Fibroblast of lung (primary cell): ENCODE results near the gene COX7A2. TPM values are rescaled to one million over a fixed set of nuclear protein-coding genes. Genes with fewer than 3 reads are reported as not detected.

Experiments
- DNase-seq, 2 donors: peaks; one replicate each; pipeline versions ENCODE4 v3.0.0 to v3.0.0-alpha.2; 2010; ENCODE audit warnings: low read depth in 2 of 2
- H2AFZ ChIP-seq: 2 replicates; pipeline ENCODE4 v1.5.1; 2012; ENCODE audit warnings: low read length, control low read depth, inconsistent platforms
- H3K27ac ChIP-seq: 2 replicates; pipeline ENCODE4 v1.5.1; 2011; ENCODE audit warnings: low read length, control low read depth; ENCODE audit not compliant: insufficient read depth
- H3K27me3 ChIP-seq: 2 replicates; pipeline ENCODE4 v1.5.1; 2011; ENCODE audit warnings: mild to moderate bottlenecking, low read length; ENCODE audit not compliant: control insufficient read depth, insufficient read depth
- H3K36me3 ChIP-seq: 2 replicates; pipeline ENCODE4 v1.5.1; 2011; ENCODE audit warnings: low read length; ENCODE audit not compliant: control insufficient read depth, insufficient read depth
- H3K4me1 ChIP-seq: 2 replicates; pipeline ENCODE4 v1.5.1; 2011; ENCODE audit warnings: low read length; ENCODE audit not compliant: control insufficient read depth, insufficient read depth; ENCODE audit errors: extremely low read depth
- H3K4me2 ChIP-seq: 2 replicates; pipeline ENCODE4 v1.5.1; 2011; ENCODE audit warnings: low read length, control low read depth; ENCODE audit not compliant: insufficient read depth; ENCODE audit errors: extremely low read depth
- H3K4me3 ChIP-seq, 4 experiments: fragments of 200-600 bp in 1 of 4; sonication (generic) in 1 of 4; replicated peaks in 1 of 4; 2 replicates each; pipeline ENCODE4 v1.5.1; 2011 to 2016; ENCODE audit warnings: low read length in 4 of 4, low read depth in 3 of 4, mild to moderate bottlenecking in 3 of 4, control low read depth in 2 of 4, inconsistent platforms in 1 of 4, mixed read lengths in 1 of 4; ENCODE audit not compliant: insufficient read depth in 1 of 4; ENCODE audit errors: control extremely low read depth in 1 of 4
- H3K79me2 ChIP-seq: 2 replicates; pipeline ENCODE4 v1.5.1; 2012; ENCODE audit warnings: mild to moderate bottlenecking, low read length, inconsistent platforms; ENCODE audit not compliant: control insufficient read depth, insufficient read depth
- H3K9ac ChIP-seq: 2 replicates; pipeline ENCODE4 v1.5.1; 2011; ENCODE audit warnings: mild to moderate bottlenecking, low read length, control low read depth; ENCODE audit not compliant: insufficient read depth
- H3K9me3 ChIP-seq: 2 replicates; pipeline ENCODE4 v1.5.1; 2012; ENCODE audit warnings: low read depth, low read length; ENCODE audit not compliant: control insufficient read depth, insufficient read depth
- H4K20me1 ChIP-seq: 2 replicates; pipeline ENCODE4 v1.5.1; 2011; ENCODE audit warnings: low read length; ENCODE audit not compliant: control insufficient read depth, insufficient read depth; ENCODE audit errors: extremely low read depth
- EZH2 ChIP-seq: IDR thresholded peaks from 2 replicates; pipeline ENCODE4 v1.5.1; 2012; ENCODE audit warnings: low read length, control low read depth, mild to moderate bottlenecking; ENCODE audit errors: missing control alignments
- polyA plus RNA-seq, 2 donors: library from polyadenylated mRNA; depleted of rRNA in 1 of 2; stranded (reverse) in 1 of 2; unstranded in 1 of 2; fragments of >200 nt; gene quantifications; 2 replicates each; pipeline ENCODE4 v1.2.1, GENCODE V29; 2011 to 2012; ENCODE audit warnings: missing spikeins in 1 of 2
- total RNA-seq: library from RNA; depleted of rRNA; stranded (reverse); fragments of >200 nt; gene quantifications from 2 replicates; pipeline ENCODE4 v1.2.1, GENCODE V29; 2014
- TF ChIP-seq, protein P1 (sequence below), 2 donors: IDR thresholded peaks in 1 of 2; conservative IDR thresholded peaks in 1 of 2; 1 replicate in 1 of 2; 2 replicates in 1 of 2; pipeline ENCODE4 v1.5.1; 2011 to 2012; ENCODE audit warnings: low read length in 2 of 2, control low read depth in 1 of 2, inconsistent platforms in 1 of 2, low read depth in 1 of 2, mild to moderate bottlenecking in 1 of 2

The COX7A2 gene
- total and polyA plus RNA-seq, 2 donors (not counting 1 experiment from before 2014, with no cell fraction given): 115 to 159 TPM

DNA sequence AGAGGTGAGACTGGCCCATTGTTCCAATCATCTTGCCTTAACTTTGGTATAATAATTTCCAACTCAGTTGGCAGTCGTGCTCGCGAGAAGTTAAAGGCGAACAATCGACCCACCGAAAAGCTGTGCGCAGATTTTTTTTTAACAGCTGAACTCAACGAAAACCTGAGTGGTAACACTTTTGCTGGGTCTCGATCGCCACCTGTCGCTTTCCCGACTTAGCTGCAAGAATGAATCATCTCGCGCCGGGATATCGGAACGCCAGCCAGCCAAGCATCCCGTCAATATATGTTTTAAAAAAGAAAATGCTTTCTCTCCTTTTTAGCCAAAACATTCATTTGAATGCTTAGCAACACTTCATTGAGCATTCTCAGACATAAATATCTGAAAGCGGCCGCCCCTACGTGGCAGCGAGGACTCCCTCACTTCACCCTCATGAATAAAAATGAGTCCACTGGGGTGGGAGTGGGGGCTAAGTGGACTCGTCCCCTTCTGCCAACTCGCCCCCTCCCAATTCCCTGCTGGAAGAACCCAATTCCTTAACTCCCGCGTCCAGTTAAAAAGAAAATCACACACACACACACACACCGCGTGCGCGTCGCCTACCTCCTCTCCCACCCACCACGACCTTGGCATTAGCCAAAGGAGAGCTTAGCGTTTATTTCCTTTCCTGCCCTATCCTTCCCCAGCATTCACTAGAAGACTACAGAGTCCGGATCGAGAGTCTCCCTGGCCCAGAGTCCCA is 39.2 kb downstream of the COX7A2 start:
- no peak for TF ChIP-seq EZH2
- TF ChIP-seq, protein P1, sequence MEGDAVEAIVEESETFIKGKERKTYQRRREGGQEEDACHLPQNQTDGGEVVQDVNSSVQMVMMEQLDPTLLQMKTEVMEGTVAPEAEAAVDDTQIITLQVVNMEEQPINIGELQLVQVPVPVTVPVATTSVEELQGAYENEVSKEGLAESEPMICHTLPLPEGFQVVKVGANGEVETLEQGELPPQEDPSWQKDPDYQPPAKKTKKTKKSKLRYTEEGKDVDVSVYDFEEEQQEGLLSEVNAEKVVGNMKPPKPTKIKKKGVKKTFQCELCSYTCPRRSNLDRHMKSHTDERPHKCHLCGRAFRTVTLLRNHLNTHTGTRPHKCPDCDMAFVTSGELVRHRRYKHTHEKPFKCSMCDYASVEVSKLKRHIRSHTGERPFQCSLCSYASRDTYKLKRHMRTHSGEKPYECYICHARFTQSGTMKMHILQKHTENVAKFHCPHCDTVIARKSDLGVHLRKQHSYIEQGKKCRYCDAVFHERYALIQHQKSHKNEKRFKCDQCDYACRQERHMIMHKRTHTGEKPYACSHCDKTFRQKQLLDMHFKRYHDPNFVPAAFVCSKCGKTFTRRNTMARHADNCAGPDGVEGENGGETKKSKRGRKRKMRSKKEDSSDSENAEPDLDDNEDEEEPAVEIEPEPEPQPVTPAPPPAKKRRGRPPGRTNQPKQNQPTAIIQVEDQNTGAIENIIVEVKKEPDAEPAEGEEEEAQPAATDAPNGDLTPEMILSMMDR (conservative IDR thresholded peaks at IDR 0.05 in 1 of 2, IDR thresholded peaks at IDR 0.05 in 1 of 2; ENCODE audit: low read depth in 1 of 2, low read length in 2 of 2): peak; percentile 82 to 84
- Histone ChIP-seq H3K79me2 (peaks cover 62% of the 10 kb centered on the region), H3K27ac (peak overlapping the region; percentile 99), H3K9me3 (no peaks in the 10 kb centered on the region), H3K36me3 (peaks cover 9% of the 10 kb centered on the region), H3K27me3 (no peaks in the 10 kb centered on the region), H3K4me3 (peak overlapping the region; percentile 69 to 100 (median 90)), H4K20me1 (no peaks in the 10 kb centered on the region), H3K4me1 (peaks cover 12% of the 10 kb centered on the region), H2AFZ (no peak overlapping the region), H3K4me2 (peak overlapping the region; percentile 86), H3K9ac (peak overlapping the region; percentile 90)
- DNase-seq: peak; percentile 92 to 97

DNA sequence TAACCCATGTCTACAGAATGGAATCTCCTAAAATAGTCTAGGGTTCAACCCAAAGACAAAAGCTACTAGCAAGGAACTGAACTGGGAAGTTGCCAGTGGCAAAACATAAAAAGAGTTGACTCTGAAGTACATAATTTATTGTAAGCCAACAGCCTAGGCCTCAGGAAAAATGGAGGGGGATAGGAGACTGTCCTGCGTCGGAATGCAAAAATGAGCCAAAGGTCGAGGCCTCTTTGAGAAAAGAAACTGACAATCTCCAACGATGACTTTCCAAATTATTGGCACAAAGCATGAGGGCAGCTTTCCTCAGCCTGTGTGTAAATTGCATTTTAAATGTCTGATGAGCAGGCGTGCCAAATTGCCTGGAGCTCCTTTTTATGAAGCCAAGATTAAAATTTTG is 39.9 kb downstream of the COX7A2 start:
- H3K9ac ChIP-seq: peak overlapping the region; percentile 46
- H3K27ac ChIP-seq: peak overlapping the region; percentile 99
- peaks cover 9% of the 10 kb centered on the region for H3K36me3 ChIP-seq
- H3K9me3 ChIP-seq: no peaks in the 10 kb centered on the region
- peak overlapping the region; percentile 69 to 100 (median 90) for H3K4me3 ChIP-seq
- TF ChIP-seq, protein P1 (conservative IDR thresholded peaks at IDR 0.05 in 1 of 2, IDR thresholded peaks at IDR 0.05 in 1 of 2; ENCODE audit: low read depth in 1 of 2, low read length in 2 of 2): no peak
- no peak for TF ChIP-seq EZH2
- peak overlapping the region; percentile 86 for H3K4me2 ChIP-seq
- no peak overlapping the region for H2AFZ ChIP-seq
- peaks cover 13% of the 10 kb centered on the region for H3K4me1 ChIP-seq
- H3K27me3 ChIP-seq: no peaks in the 10 kb centered on the region
- H4K20me1 ChIP-seq: no peaks in the 10 kb centered on the region
- H3K79me2 ChIP-seq: peaks cover 69% of the 10 kb centered on the region
- DNase-seq: peak; percentile 56 to 63

DNA sequence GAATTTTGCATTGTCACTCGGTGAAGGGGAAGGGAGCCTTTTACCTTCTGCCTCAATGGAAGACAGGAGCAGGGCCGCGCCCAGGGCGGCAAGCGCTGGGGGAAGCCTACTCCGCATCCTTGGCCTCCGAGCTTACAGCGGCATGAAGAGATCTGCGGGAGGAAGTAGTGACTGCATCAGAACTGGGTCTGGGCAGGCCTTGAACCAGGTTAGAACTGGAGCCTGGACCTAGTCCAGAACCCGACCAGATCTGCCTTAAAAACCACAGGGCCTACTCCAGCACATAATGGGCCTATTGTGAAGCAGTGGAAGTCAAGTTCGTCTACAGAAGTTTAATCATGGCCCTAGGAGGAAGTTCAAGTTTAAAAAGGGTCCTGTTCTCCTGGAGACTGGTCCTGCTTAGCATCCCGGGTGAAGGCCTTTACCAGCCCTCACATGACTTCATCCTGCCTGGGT is 40.9 kb downstream of the COX7A2 start:
- H3K9ac ChIP-seq: no peak overlapping the region
- H3K4me1 ChIP-seq: peaks cover 7% of the 10 kb centered on the region

More for the DNA sequence above, 40.9 kb downstream of the COX7A2 start:
- peak; percentile 40 to 68 for DNase-seq
- TF ChIP-seq, protein P1 (conservative IDR thresholded peaks at IDR 0.05 in 1 of 2, IDR thresholded peaks at IDR 0.05 in 1 of 2; ENCODE audit: low read depth in 1 of 2, low read length in 2 of 2): no peak
- TF ChIP-seq EZH2: no peak
- H3K27ac ChIP-seq: peak overlapping the region; percentile 99
- H4K20me1 ChIP-seq: no peaks in the 10 kb centered on the region
- peak overlapping the region; percentile 69 to 100 (median 90) for H3K4me3 ChIP-seq
- H3K79me2 ChIP-seq: peaks cover 79% of the 10 kb centered on the region
- H3K9me3 ChIP-seq: no peaks in the 10 kb centered on the region
- peaks cover 9% of the 10 kb centered on the region for H3K36me3 ChIP-seq
- no peak overlapping the region for H2AFZ ChIP-seq
- no peaks in the 10 kb centered on the region for H3K27me3 ChIP-seq
- H3K4me2 ChIP-seq: peak overlapping the region; percentile 86
